Peyer's patch (tissue), 4 donors: ENCODE results near the gene MAML3.

Experiments used
- POLR2A ChIP-seq, 2 donors: fragments of 450-650 bp; IDR thresholded peaks; one replicate each; pipeline ENCODE4 v1.5.1; 2017; ENCODE audit warnings: antibody characterized with exemption in 2 of 2, mild to moderate bottlenecking in 2 of 2, moderate library complexity in 2 of 2
- TF ChIP-seq, protein P1 (sequence below), 6 experiments: fragments of 450-650 bp in 4 of 6; fragments of 200-600 bp in 2 of 6; sonication (generic) in 1 of 6; IDR thresholded peaks; one replicate each; pipeline ENCODE4 v1.5.1; 2017 to 2019; ENCODE audit warnings: antibody characterized with exemption in 6 of 6, mild to moderate bottlenecking in 3 of 6, moderate library complexity in 1 of 6

DNA sequence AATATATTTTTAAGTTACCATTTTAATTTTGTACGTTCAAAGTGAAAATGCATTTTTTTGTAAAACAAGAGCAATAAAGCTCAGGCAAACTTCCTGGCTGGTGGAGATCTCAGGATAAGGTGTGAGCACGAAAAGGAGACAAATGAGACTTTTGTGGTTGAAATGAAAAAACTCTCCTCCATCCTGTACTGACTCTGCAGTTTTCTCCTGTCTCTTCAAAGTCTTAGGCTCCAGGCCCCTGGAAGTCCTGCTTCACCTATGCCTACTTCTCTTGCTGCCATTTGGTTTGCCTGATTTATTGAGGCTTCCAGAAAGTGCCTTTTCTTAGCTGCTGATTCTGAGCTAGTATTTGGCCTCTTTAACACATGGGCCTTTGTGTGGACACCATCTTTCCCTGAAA is 77.7 kb downstream of the MAML3 start:
- TF ChIP-seq, protein P1, sequence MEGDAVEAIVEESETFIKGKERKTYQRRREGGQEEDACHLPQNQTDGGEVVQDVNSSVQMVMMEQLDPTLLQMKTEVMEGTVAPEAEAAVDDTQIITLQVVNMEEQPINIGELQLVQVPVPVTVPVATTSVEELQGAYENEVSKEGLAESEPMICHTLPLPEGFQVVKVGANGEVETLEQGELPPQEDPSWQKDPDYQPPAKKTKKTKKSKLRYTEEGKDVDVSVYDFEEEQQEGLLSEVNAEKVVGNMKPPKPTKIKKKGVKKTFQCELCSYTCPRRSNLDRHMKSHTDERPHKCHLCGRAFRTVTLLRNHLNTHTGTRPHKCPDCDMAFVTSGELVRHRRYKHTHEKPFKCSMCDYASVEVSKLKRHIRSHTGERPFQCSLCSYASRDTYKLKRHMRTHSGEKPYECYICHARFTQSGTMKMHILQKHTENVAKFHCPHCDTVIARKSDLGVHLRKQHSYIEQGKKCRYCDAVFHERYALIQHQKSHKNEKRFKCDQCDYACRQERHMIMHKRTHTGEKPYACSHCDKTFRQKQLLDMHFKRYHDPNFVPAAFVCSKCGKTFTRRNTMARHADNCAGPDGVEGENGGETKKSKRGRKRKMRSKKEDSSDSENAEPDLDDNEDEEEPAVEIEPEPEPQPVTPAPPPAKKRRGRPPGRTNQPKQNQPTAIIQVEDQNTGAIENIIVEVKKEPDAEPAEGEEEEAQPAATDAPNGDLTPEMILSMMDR (IDR thresholded peaks at IDR 0.05): no peak
- TF ChIP-seq POLR2A (IDR thresholded peaks at IDR 0.05): no peak
